Glomerular visceral epithelial cell (primary cell): Measurements from ENCODE around the gene IL17RA.

Experiments used
- DNase-seq: peaks from one replicate; pipeline ENCODE4 v3.0.0-alpha.2; 2016; ENCODE audit errors: extremely low spot score

The IL17RA gene

DNA sequence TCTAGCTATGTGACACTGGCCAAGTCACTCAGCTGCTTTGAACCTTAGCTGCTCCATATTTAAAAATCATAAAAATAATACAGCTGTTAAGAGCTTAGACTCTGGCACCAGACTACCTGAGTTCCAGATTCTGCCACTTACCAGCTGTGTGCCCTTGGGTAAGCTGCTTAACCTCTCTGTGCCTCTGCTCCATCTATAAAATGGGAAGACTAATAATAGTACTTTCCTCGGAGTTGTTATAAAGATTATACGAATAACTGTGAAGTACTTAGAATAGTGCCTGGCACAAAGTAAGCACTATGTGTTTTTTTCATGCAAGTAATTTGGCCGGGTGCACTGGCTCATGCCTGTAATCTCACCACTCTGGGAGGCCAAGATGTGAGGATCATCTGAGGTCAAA is 72.9 kb downstream of the IL17RA start:
- no peak for DNase-seq

DNA sequence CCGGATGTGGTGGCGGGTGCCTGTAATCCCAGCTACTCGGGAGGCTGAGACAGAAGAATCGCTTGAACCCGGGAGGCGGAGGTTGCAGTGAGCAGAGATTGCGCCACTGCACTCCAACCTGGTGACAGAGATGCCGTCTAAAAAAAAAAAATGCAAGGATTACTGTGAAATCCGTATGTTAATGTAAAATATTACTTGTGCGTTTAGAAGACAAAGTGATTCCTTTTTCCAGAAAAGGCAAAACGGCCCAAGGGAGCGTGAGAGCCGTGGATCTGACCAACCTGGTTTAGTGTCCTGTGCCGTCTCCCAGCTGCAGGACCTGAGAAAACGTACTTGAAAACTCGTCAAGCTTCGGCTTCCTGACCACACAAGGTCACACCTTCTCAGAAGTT is 73.4 kb downstream of the IL17RA start:
- no peak for DNase-seq

DNA sequence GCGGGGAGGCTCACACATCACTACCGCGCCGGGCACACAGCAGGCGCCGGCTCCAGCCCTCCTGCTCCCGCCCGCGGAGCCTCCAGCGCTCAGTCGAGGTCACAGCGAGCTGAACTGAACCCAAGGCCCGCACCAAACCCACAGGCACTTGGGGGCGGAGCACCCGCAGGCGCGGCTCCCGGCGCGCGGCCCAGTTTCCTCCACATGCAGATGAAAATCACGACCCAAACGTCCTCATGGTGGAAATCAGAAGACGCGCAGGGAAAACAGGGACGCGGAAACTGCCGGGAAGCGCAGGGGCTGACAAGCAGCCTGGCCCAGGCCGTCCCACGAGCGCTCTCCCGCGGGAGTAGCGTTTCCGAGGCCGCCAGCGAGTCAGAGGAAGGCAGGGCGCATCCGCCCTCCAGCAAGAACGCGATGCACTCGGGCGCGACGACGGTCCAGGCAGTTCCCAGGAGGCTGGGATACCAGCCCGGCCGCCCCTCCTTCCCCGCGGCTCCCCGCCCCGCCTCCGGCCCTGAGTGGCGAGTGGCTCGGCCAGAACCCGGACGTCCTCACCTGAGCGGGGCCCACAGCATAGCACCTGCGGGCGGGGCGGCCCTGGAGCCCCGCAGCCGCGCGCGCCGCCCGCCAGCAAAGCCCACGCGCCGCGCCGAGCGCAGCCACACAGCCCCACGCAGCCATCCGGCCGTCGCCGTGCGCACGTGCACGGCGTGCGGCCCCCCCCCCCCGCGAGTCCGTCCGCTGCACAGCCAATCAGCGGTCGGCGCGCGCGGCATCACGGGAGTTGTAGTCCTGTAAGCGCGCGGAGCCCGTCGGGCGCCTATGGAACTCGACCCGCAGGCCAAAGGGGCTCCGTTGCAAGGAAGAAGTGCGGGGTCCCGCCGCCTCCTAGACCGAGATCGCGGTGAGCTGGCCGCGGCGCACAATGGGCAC is 74.0 kb downstream of the IL17RA start, which contains the start of gene HDHD5:
Gene HDHD5 (minus strand): TSS at position 710 of the 936 bp plus-strand sequence. CDS start 26 bp downstream, at position 684.
- peak; percentile 87 for DNase-seq

DNA sequence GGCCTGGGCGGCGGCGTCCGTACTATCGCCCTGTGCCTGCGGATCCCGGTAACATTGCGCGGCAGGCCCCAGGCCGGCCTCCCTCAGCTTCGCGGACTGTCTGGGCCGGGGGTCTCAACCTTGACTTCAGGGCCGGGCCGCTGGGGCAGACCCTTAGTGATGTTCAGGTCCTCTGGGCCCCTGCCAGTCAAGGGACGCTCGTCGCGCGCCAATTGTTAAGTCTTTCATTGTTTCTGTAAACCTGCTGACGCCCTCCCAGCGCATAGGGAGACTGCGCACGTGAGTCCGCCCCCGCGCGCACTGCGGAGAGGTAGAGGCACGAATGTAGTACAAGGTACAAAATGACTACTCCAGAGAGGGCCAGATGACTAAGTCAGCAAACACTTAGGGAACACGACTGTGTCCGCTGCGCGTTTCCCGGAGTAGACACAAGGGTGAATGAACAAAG is 74.7 kb downstream of the IL17RA start:
- DNase-seq = peak; percentile 41

DNA sequence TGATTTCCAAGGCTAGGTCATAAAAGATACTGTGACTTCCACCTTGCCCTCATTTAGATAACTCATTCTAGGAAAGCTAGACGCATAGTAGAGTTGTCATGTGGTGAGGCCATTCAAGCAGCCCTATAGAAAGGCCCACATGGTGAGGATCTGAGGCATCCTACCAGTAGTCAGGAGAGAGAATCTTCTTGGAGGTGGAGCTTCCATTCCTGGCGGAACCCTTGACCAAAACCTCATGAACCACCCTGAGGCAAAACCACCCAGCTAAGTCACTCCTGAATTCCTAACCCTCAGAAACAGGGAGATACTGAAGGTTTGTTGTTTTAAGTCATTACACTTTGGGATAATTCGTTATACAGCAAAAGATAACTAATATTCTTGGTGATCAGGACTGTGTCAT is 77.2 kb downstream of the IL17RA start:
- no peak for DNase-seq

DNA sequence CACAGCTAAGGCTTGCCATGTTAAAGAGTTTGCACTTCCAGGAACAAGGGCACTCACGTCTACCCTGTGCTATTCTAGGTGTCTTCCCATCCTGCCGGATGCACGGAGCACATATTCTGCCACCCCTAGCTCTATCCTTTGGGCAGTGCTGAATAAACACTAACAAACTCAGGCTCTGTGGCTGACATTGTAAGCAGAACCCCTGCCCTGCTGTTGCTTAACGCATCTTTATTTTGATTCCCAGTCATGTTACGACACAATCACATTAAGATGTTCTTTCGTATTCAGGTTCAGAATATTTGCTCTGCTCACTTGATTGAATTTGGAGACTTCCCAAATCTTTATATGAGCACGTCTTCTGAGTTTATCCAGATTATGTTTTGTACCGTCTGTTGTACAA is 77.9 kb downstream of the IL17RA start:
- no peak for DNase-seq

DNA sequence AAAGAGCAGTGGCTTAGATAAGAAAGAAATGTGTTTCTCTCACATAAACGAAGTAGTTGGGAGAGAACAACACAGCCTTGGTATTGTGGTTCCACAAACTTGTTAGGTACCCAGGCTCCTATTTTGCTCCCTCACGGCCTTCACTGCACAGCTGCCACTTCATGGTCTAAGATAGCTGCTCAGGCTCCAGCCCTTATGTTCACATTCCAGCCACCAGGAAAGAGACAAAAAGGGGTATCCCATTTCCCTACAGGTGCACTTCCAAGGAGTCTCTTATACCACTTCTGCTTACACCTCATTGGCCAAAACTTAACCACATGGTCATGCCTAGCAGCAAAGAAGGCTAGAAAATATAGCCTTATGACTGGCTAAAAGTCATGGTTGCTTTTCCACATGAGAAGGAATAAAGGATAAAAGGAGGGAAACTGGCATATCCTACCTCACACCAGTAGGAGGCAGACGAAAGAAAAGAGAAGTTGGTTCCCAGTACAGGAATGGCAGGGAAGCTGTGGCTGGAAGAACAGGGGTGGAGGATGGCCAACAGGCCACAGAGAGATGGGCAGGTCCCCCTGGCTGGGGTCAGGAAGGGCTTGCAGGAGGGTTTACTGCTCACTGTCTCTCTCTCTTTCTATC is 79.7 kb downstream of the IL17RA start:
- no peak for DNase-seq
